ENCODE measurements around the gene CD300LG.
"Not testable (repeated sequence)": the region's sequence is repeated elsewhere in the genome, so short reads cannot be mapped to it uniquely, and the experiment has no call there.

CD300LG gene

GRCh38 chr17:43892647-43892952 is 45.6 kb downstream of the CD300LG start:
- Histone ChIP-seq H3K9me3 (ENCODE audit: control extremely low read depth in 1 of 5, control insufficient read depth in 4 of 5, insufficient read depth in 2 of 5, low read depth in 1 of 5, low read length in 4 of 5) (no peaks in the 10 kb centered on the region), H3K36me3 (ENCODE audit: control insufficient read depth in 4 of 4, insufficient read depth in 4 of 4, low read length in 3 of 4) (no peaks in the 10 kb centered on the region), H3K4me1 (ENCODE audit: control extremely low read depth in 1 of 4, control insufficient read depth in 4 of 4, insufficient read depth in 4 of 4, low read length in 3 of 4) (no peaks in the 10 kb centered on the region), H3K27ac (ENCODE audit: insufficient read depth in 1 of 2, low read depth in 1 of 2, low read length in 2 of 2, poor library complexity in 1 of 2, severe bottlenecking in 2 of 2) (no peak overlapping the region), H3K27me3 (replicated peaks in 2 of 5; ENCODE audit: control insufficient read depth in 4 of 5, insufficient read depth in 5 of 5, low read length in 4 of 5) (peaks cover 0 to 2% (median 0%) of the 10 kb centered on the region in 5 experiments), H3K4me3 (ENCODE audit: control insufficient read depth in 1 of 7, extremely low read depth in 1 of 7, insufficient read depth in 4 of 7, low read depth in 2 of 7, low read length in 6 of 7) (no peak overlapping the region)
- ChIA-PET CTCF (interaction anchor here (1.1 to 2.7 kb wide), 5 partner anchors 11 to 21 kb away, joined by 3 to 9 read pairs (median 6); no protein-coding TSS in a partner anchor), POLR2A (no interaction called here)
- whole genome bisulfite sequencing (ENCODE audit: insufficient coverage): 89% methylated on average over 4 of the region's 4 CpGs
- no peak for DNase-seq

- H3K36me3 ChIP-seq (ENCODE audit: control insufficient read depth in 4 of 4, insufficient read depth in 4 of 4, low read length in 3 of 4); DNase-seq; H3K27me3 ChIP-seq (replicated peaks in 2 of 5; ENCODE audit: control insufficient read depth in 4 of 5, insufficient read depth in 5 of 5, low read length in 4 of 5); H3K27ac ChIP-seq (ENCODE audit: insufficient read depth in 1 of 2, low read depth in 1 of 2, low read length in 2 of 2, poor library complexity in 1 of 2, severe bottlenecking in 2 of 2); H3K4me3 ChIP-seq (ENCODE audit: control insufficient read depth in 1 of 7, extremely low read depth in 1 of 7, insufficient read depth in 4 of 7, low read depth in 2 of 7, low read length in 6 of 7); H3K9me3 ChIP-seq (ENCODE audit: control extremely low read depth in 1 of 5, control insufficient read depth in 4 of 5, insufficient read depth in 2 of 5, low read depth in 1 of 5, low read length in 4 of 5); POLR2A ChIA-PET; H3K4me1 ChIP-seq (ENCODE audit: control extremely low read depth in 1 of 4, control insufficient read depth in 4 of 4, insufficient read depth in 4 of 4, low read length in 3 of 4): not testable (repeated sequence)
- no CpG with 5 or more reads among the region's 4 CpGs for WGBS (ENCODE audit: insufficient coverage)
- CTCF ChIA-PET: interaction anchor here (1.4 to 1.5 kb wide), 2 partner anchors 9 to 15 kb away, joined by 4 read pairs; no protein-coding TSS in a partner anchor
Observed at GRCh38 chr17:43894494-43894893, 47.5 kb downstream of the CD300LG start.

GRCh38 chr17:43897831-43898230 is 50.9 kb downstream of the CD300LG start:
- Histone ChIP-seq H3K27me3 (replicated peaks in 2 of 5; ENCODE audit: control insufficient read depth in 4 of 5, insufficient read depth in 5 of 5, low read length in 4 of 5) (peaks cover 0 to 8% (median 0%) of the 10 kb centered on the region in 5 experiments), H3K27ac (ENCODE audit: insufficient read depth in 1 of 2, low read depth in 1 of 2, low read length in 2 of 2, poor library complexity in 1 of 2, severe bottlenecking in 2 of 2) (no peak overlapping the region), H3K36me3 (ENCODE audit: control insufficient read depth in 4 of 4, insufficient read depth in 4 of 4, low read length in 3 of 4) (no peaks in the 10 kb centered on the region), H3K4me3 (ENCODE audit: control insufficient read depth in 1 of 7, extremely low read depth in 1 of 7, insufficient read depth in 4 of 7, low read depth in 2 of 7, low read length in 6 of 7) (no peak overlapping the region), H3K4me1 (ENCODE audit: control extremely low read depth in 1 of 4, control insufficient read depth in 4 of 4, insufficient read depth in 4 of 4, low read length in 3 of 4) (peaks cover 0 to 14% (median 13%) of the 10 kb centered on the region in 4 experiments), H3K9me3 (ENCODE audit: control extremely low read depth in 1 of 5, control insufficient read depth in 4 of 5, insufficient read depth in 2 of 5, low read depth in 1 of 5, low read length in 4 of 5) (no peaks in the 10 kb centered on the region)
- ChIA-PET CTCF (interaction anchor here (1.4 to 2.1 kb wide), 2 partner anchors 13 to 20 kb away, joined by 11 to 14 read pairs; no protein-coding TSS in a partner anchor), POLR2A (no interaction called here)
- no peak for DNase-seq
- WGBS (ENCODE audit: insufficient coverage): 100% methylated on average over 2 of the region's 3 CpGs

GRCh38 chr17:43898446-43898845 is 51.5 kb downstream of the CD300LG start:
- H3K27me3 ChIP-seq (replicated peaks in 2 of 5; ENCODE audit: control insufficient read depth in 4 of 5, insufficient read depth in 5 of 5, low read length in 4 of 5): peaks cover 0 to 9% (median 0%) of the 10 kb centered on the region in 5 experiments
- POLR2A ChIA-PET: interaction anchor here (1.2 kb wide), 1 partner anchor 45 kb away, joined by 3 read pairs; no protein-coding TSS in a partner anchor

GRCh38 chr17:43900183-43900857 is 53.3 kb downstream of the CD300LG start:
- peak overlapping the region; percentile 23 to 72 (median 43) for H3K4me3 ChIP-seq (ENCODE audit: control insufficient read depth in 1 of 7, extremely low read depth in 1 of 7, insufficient read depth in 4 of 7, low read depth in 2 of 7, low read length in 6 of 7)
- no peaks in the 10 kb centered on the region for H3K36me3 ChIP-seq (ENCODE audit: control insufficient read depth in 4 of 4, insufficient read depth in 4 of 4, low read length in 3 of 4)
- WGBS (ENCODE audit: insufficient coverage): 6% methylated on average over 13 of the region's 31 CpGs
- peaks cover 0 to 14% (median 13%) of the 10 kb centered on the region in 4 experiments for H3K4me1 ChIP-seq (ENCODE audit: control extremely low read depth in 1 of 4, control insufficient read depth in 4 of 4, insufficient read depth in 4 of 4, low read length in 3 of 4)
- H3K9me3 ChIP-seq (ENCODE audit: control extremely low read depth in 1 of 5, control insufficient read depth in 4 of 5, insufficient read depth in 2 of 5, low read depth in 1 of 5, low read length in 4 of 5): no peaks in the 10 kb centered on the region
- H3K27ac ChIP-seq (ENCODE audit: insufficient read depth in 1 of 2, low read depth in 1 of 2, low read length in 2 of 2, poor library complexity in 1 of 2, severe bottlenecking in 2 of 2): no peak overlapping the region
- H3K27me3 ChIP-seq (replicated peaks in 2 of 5; ENCODE audit: control insufficient read depth in 4 of 5, insufficient read depth in 5 of 5, low read length in 4 of 5): peaks cover 0 to 15% (median 8%) of the 10 kb centered on the region in 5 experiments
- peak; percentile 73 to 91 (median 87) for DNase-seq
- CTCF ChIA-PET: interaction anchor here (0.7 to 2.1 kb wide), 4 partner anchors 10 to 141 kb away, joined by 3 to 14 read pairs (median 3); no protein-coding TSS in a partner anchor
- POLR2A ChIA-PET: interaction anchor here (0.6 to 0.7 kb wide), 2 partner anchors 208 to 819 kb away, joined by 4 read pairs; no protein-coding TSS in a partner anchor

More at GRCh38 chr17:43898446-43898845, 51.5 kb downstream of the CD300LG start:
- peaks cover 0 to 14% (median 13%) of the 10 kb centered on the region in 4 experiments for H3K4me1 ChIP-seq (ENCODE audit: control extremely low read depth in 1 of 4, control insufficient read depth in 4 of 4, insufficient read depth in 4 of 4, low read length in 3 of 4)
- no CpG with 5 or more reads among the region's 1 CpG for WGBS (ENCODE audit: insufficient coverage)
- H3K9me3 ChIP-seq (ENCODE audit: control extremely low read depth in 1 of 5, control insufficient read depth in 4 of 5, insufficient read depth in 2 of 5, low read depth in 1 of 5, low read length in 4 of 5): no peaks in the 10 kb centered on the region
- no peaks in the 10 kb centered on the region for H3K36me3 ChIP-seq (ENCODE audit: control insufficient read depth in 4 of 4, insufficient read depth in 4 of 4, low read length in 3 of 4)
- CTCF ChIA-PET: interaction anchor here (1.4 to 2.1 kb wide), 2 partner anchors 12 to 21 kb away, joined by 11 to 14 read pairs; no protein-coding TSS in a partner anchor
- H3K27ac ChIP-seq (ENCODE audit: insufficient read depth in 1 of 2, low read depth in 1 of 2, low read length in 2 of 2, poor library complexity in 1 of 2, severe bottlenecking in 2 of 2): no peak overlapping the region
- H3K4me3 ChIP-seq (ENCODE audit: control insufficient read depth in 1 of 7, extremely low read depth in 1 of 7, insufficient read depth in 4 of 7, low read depth in 2 of 7, low read length in 6 of 7): no peak overlapping the region
- no peak for DNase-seq

GRCh38 chr17:43900858-43901754 is 54.1 kb downstream of the CD300LG start:
- H3K9me3 ChIP-seq (ENCODE audit: control extremely low read depth in 1 of 5, control insufficient read depth in 4 of 5, insufficient read depth in 2 of 5, low read depth in 1 of 5, low read length in 4 of 5): no peaks in the 10 kb centered on the region
- H3K27ac ChIP-seq (ENCODE audit: insufficient read depth in 1 of 2, low read depth in 1 of 2, low read length in 2 of 2, poor library complexity in 1 of 2, severe bottlenecking in 2 of 2): no peak overlapping the region
- peaks cover 0 to 18% (median 15%) of the 10 kb centered on the region in 4 experiments for H3K4me1 ChIP-seq (ENCODE audit: control extremely low read depth in 1 of 4, control insufficient read depth in 4 of 4, insufficient read depth in 4 of 4, low read length in 3 of 4)
- ChIA-PET POLR2A (interaction anchor here (0.6 to 0.7 kb wide), 2 partner anchors 207 to 818 kb away, joined by 4 read pairs; no protein-coding TSS in a partner anchor), CTCF (interaction anchor here (1.2 to 1.4 kb wide), 2 partner anchors 86 to 140 kb away, joined by 3 read pairs; no protein-coding TSS in a partner anchor)
- peak overlapping the region; percentile 23 to 72 (median 43) for H3K4me3 ChIP-seq (ENCODE audit: control insufficient read depth in 1 of 7, extremely low read depth in 1 of 7, insufficient read depth in 4 of 7, low read depth in 2 of 7, low read length in 6 of 7)
- 33% methylated on average over 9 of the region's 13 CpGs for WGBS (ENCODE audit: insufficient coverage)
- peak in 1 of 3 donors; percentile 10 for DNase-seq
- no peaks in the 10 kb centered on the region for H3K36me3 ChIP-seq (ENCODE audit: control insufficient read depth in 4 of 4, insufficient read depth in 4 of 4, low read length in 3 of 4)
- H3K27me3 ChIP-seq (replicated peaks in 2 of 5; ENCODE audit: control insufficient read depth in 4 of 5, insufficient read depth in 5 of 5, low read length in 4 of 5): peaks cover 0 to 22% (median 16%) of the 10 kb centered on the region in 5 experiments

Measured in common myeloid progenitor, CD34-positive (primary cell).